ENCODE measurements around the gene PRG3.

Gene PRG3

DNA sequence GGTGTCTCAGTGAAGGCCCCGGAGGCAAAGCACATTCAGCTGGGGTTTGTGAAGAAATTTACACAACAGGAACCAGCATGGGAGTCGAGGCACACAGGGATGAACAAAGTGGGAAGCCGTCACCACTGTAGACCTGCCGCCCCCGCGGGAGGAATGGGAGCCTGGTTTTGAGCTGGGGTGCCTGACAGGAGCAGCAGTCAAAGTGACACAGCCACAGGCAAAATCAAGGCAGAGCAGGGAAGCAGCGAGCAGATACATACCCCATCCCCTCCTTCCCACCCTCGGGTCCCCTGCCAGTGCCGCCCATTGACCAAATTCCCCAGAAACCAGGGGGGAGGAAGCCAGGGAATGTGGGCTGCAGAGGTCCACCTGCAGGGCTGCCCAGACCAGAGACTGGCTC is 22.0 kb downstream of the PRG3 start:
- no peaks in the 10 kb centered on the region for H3K9me2 ChIP-seq (replicated peaks; ENCODE audit: insufficient read depth, low read length)
- H3K4me3 ChIP-seq (ENCODE audit: insufficient read depth, low read length, poor library complexity, severe bottlenecking): no peak overlapping the region
- no peak overlapping the region for H3K9ac ChIP-seq (ENCODE audit: low read length)
- H3K27me3 ChIP-seq (ENCODE audit: low read length): no peaks in the 10 kb centered on the region
- no peak for TF ChIP-seq EZH2phosphoT487 (conservative IDR thresholded peaks at IDR 0.05; ENCODE audit: low read length)
- TF ChIP-seq, protein P1, sequence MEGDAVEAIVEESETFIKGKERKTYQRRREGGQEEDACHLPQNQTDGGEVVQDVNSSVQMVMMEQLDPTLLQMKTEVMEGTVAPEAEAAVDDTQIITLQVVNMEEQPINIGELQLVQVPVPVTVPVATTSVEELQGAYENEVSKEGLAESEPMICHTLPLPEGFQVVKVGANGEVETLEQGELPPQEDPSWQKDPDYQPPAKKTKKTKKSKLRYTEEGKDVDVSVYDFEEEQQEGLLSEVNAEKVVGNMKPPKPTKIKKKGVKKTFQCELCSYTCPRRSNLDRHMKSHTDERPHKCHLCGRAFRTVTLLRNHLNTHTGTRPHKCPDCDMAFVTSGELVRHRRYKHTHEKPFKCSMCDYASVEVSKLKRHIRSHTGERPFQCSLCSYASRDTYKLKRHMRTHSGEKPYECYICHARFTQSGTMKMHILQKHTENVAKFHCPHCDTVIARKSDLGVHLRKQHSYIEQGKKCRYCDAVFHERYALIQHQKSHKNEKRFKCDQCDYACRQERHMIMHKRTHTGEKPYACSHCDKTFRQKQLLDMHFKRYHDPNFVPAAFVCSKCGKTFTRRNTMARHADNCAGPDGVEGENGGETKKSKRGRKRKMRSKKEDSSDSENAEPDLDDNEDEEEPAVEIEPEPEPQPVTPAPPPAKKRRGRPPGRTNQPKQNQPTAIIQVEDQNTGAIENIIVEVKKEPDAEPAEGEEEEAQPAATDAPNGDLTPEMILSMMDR (IDR thresholded peaks at IDR 0.05; ENCODE audit: insufficient read depth, low read length, poor library complexity, severe bottlenecking): no peak
- H3K36me3 ChIP-seq (ENCODE audit: low read length): no peaks in the 10 kb centered on the region
- H3K27ac ChIP-seq (ENCODE audit: low read depth, low read length): no peak overlapping the region
- no peaks in the 10 kb centered on the region for H3K9me3 ChIP-seq (ENCODE audit: insufficient read depth, low read length)
- no peaks in the 10 kb centered on the region for H3F3A ChIP-seq (ENCODE audit: insufficient read depth)
- no peak overlapping the region for H2AFZ ChIP-seq (ENCODE audit: low read depth, low read length, severe bottlenecking)
- no peaks in the 10 kb centered on the region for H3K79me2 ChIP-seq (ENCODE audit: insufficient read depth, low read length)
- H4K20me1 ChIP-seq (ENCODE audit: low read depth, low read length): no peaks in the 10 kb centered on the region
- H3K4me2 ChIP-seq (ENCODE audit: low read depth, low read length, poor library complexity, severe bottlenecking): no peak overlapping the region

DNA sequence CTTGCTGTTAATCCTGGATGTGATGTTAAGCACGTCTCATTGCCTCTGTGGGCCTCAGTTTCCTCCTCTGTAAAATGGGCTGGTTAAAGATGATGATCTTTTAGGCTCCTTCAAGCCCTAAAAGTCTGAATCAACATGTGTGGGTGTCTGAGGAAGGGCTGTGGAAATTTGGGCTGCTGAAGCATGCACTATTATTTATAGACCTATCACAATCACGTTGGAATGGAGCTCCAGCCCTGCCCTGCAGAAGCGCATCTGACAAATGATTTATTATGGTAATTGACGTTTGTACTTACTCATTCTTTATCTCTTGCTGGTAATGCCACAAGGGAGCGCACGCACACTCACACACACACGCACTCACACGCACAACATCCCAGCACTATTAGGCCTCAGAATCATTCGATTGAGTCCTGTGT is 22.4 kb downstream of the PRG3 start:
- Histone ChIP-seq H3K79me2 (ENCODE audit: insufficient read depth, low read length) (no peaks in the 10 kb centered on the region), H3F3A (ENCODE audit: insufficient read depth) (no peaks in the 10 kb centered on the region), H3K9me3 (ENCODE audit: insufficient read depth, low read length) (no peaks in the 10 kb centered on the region), H3K27me3 (ENCODE audit: low read length) (no peaks in the 10 kb centered on the region), H3K4me3 (ENCODE audit: insufficient read depth, low read length, poor library complexity, severe bottlenecking) (no peak overlapping the region), H3K9ac (ENCODE audit: low read length) (no peak overlapping the region), H3K27ac (ENCODE audit: low read depth, low read length) (no peak overlapping the region), H3K36me3 (ENCODE audit: low read length) (no peaks in the 10 kb centered on the region), H2AFZ (ENCODE audit: low read depth, low read length, severe bottlenecking) (no peak overlapping the region), H4K20me1 (ENCODE audit: low read depth, low read length) (no peaks in the 10 kb centered on the region), H3K4me2 (ENCODE audit: low read depth, low read length, poor library complexity, severe bottlenecking) (no peak overlapping the region), H3K9me2 (replicated peaks; ENCODE audit: insufficient read depth, low read length) (no peaks in the 10 kb centered on the region)
- TF ChIP-seq, protein P1 (IDR thresholded peaks at IDR 0.05; ENCODE audit: insufficient read depth, low read length, poor library complexity, severe bottlenecking): no peak
- no peak for TF ChIP-seq EZH2phosphoT487 (conservative IDR thresholded peaks at IDR 0.05; ENCODE audit: low read length)

DNA sequence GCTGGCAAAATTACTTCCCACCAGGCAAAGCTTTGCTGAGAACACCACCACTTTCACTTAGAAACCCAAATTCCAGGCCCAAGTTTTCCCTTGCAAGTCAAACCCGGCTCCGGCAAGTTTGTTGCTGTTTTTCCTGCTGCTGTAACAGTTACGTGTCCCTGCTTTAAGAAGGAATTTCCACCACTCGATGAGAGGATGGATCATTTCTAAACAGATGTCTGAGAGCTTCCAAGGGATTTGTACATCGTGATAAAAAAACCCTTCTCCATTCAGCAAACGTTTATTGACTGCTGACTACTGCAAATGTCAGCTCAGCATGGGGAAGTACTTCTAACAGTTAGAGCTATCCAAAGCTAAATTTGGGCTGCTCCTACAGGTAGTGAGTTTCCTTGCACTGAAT is 23.1 kb downstream of the PRG3 start:
- no peaks in the 10 kb centered on the region for H3K36me3 ChIP-seq (ENCODE audit: low read length)
- H3K79me2 ChIP-seq (ENCODE audit: insufficient read depth, low read length): no peaks in the 10 kb centered on the region
- no peak overlapping the region for H3K4me2 ChIP-seq (ENCODE audit: low read depth, low read length, poor library complexity, severe bottlenecking)
- H3K4me3 ChIP-seq (ENCODE audit: insufficient read depth, low read length, poor library complexity, severe bottlenecking): no peak overlapping the region
- H3K27me3 ChIP-seq (ENCODE audit: low read length): no peaks in the 10 kb centered on the region
- H3K9me2 ChIP-seq (replicated peaks; ENCODE audit: insufficient read depth, low read length): no peaks in the 10 kb centered on the region
- H3K27ac ChIP-seq (ENCODE audit: low read depth, low read length): no peak overlapping the region
- H3K9me3 ChIP-seq (ENCODE audit: insufficient read depth, low read length): no peaks in the 10 kb centered on the region
- no peak overlapping the region for H2AFZ ChIP-seq (ENCODE audit: low read depth, low read length, severe bottlenecking)
- H3K9ac ChIP-seq (ENCODE audit: low read length): no peak overlapping the region
- no peaks in the 10 kb centered on the region for H3F3A ChIP-seq (ENCODE audit: insufficient read depth)
- H4K20me1 ChIP-seq (ENCODE audit: low read depth, low read length): no peaks in the 10 kb centered on the region
- TF ChIP-seq EZH2phosphoT487 (conservative IDR thresholded peaks at IDR 0.05; ENCODE audit: low read length): no peak
- TF ChIP-seq, protein P1 (IDR thresholded peaks at IDR 0.05; ENCODE audit: insufficient read depth, low read length, poor library complexity, severe bottlenecking): no peak
